HepG2 (cell line): Measurements from ENCODE around the gene GNG7. TPM values are rescaled to one million over a fixed set of nuclear protein-coding genes. Genes with fewer than 3 reads are reported as not detected.
A peak's percentile ranks its signal among the peaks of the same experiment; 100 is the strongest.

Experiments used
- ATAC-seq: fragments of 200-7000 bp; cut with Tn5 transposase; 3 replicates; pipeline ENCODE4 v1.9.1; 2020; ENCODE audit warnings: mild to moderate bottlenecking, moderate library complexity
- BruUV-seq: library from RNA; stranded (reverse); fragments of 400-500 nt; replicated peaks from 2 replicates; lab custom pipeline; 2021; lab: Mats Ljungman, UMichigan
- CTCF ChIA-PET: fragments of 300-600 bp; formaldehyde crosslinking; extraction: SDS; loops from one replicate; lab custom pipeline; 2021; ENCODE audit warnings: low total read pairs, inconsistent platforms, low intra/inter-chr PET ratio; lab: Yijun Ruan, JAX
- POLR2A ChIA-PET: fragments of 350-600 bp; sonication (Branson Sonifier 250); formaldehyde crosslinking; loops from one replicate; lab custom pipeline; 2020; ENCODE audit warnings: antibody characterized with exemption, inconsistent platforms; lab: Yijun Ruan, JAX
- DNase-seq: peaks from one replicate; pipeline ENCODE4 v3.0.0-alpha.2; 2015; ENCODE audit warnings: low spot score
- FAIRE-seq: peaks from 3 replicates; lab custom pipeline; 2011; peaks lifted over from hg19 to GRCh38; lab: Jason Lieb, UNC
- H2AFZ ChIP-seq: one replicate; pipeline ENCODE4 v1.6.1; 2011; ENCODE audit warnings: low read length, inconsistent platforms
- H3K27ac ChIP-seq: fragments of 300-600 bp; 3 replicates; pipeline ENCODE4 v1.8.0; 2011; ENCODE audit warnings: mixed run types, mild to moderate bottlenecking, mixed read lengths, low read length, inconsistent platforms; ENCODE audit not compliant: insufficient read depth; ENCODE audit errors: extremely low read length
- H3K27me3 ChIP-seq, 2 experiments: fragments of 200-600 bp in 1 of 2; 2 replicates in 1 of 2; 3 replicates in 1 of 2; pipeline versions ENCODE4 v1.6.0 to v1.8.0; 2011; ENCODE audit warnings: low read length in 2 of 2, mild to moderate bottlenecking in 2 of 2, moderate library complexity in 2 of 2, inconsistent platforms in 1 of 2; ENCODE audit not compliant: insufficient read depth in 2 of 2, control insufficient read depth in 1 of 2
- H3K36me3 ChIP-seq, 2 experiments: fragments of 200-600 bp in 1 of 2; replicated peaks in 1 of 2; 2 replicates in 1 of 2; 3 replicates in 1 of 2; pipeline versions ENCODE4 v1.5.1 to v1.8.0; 2011; ENCODE audit warnings: low read length in 2 of 2, inconsistent platforms in 1 of 2; ENCODE audit not compliant: insufficient read depth in 2 of 2, control insufficient read depth in 1 of 2
- H3K4me1 ChIP-seq: 2 replicates; pipeline ENCODE4 v1.5.1; 2012; ENCODE audit warnings: low read length, inconsistent platforms; ENCODE audit not compliant: insufficient read depth
- H3K4me2 ChIP-seq: 2 replicates; pipeline ENCODE4 v1.6.0; 2011; ENCODE audit warnings: low read depth, low read length, inconsistent platforms
- H3K4me3 ChIP-seq, 3 experiments: fragments of 200-600 bp in 1 of 3; sonication (generic), shearing (Covaris generic) in 1 of 3; replicated peaks in 1 of 3; 2 replicates each; pipeline ENCODE4 v1.5.1; 2011 to 2016; ENCODE audit warnings: low read length in 3 of 3, inconsistent platforms in 2 of 3, low read depth in 2 of 3, mild to moderate bottlenecking in 2 of 3, control low read depth in 1 of 3, mixed read lengths in 1 of 3; ENCODE audit not compliant: insufficient read depth in 1 of 3
- H3K79me2 ChIP-seq: one replicate; pipeline ENCODE4 v1.6.1; 2011; ENCODE audit warnings: low read length, inconsistent platforms; ENCODE audit not compliant: insufficient read depth
- H3K9ac ChIP-seq: 2 replicates; pipeline ENCODE4 v1.6.0; 2011; ENCODE audit warnings: mild to moderate bottlenecking, low read depth, low read length, inconsistent platforms; ENCODE audit not compliant: insufficient read depth
- H3K9me3 ChIP-seq: 2 replicates; pipeline ENCODE4 v1.5.1; 2012; ENCODE audit warnings: mild to moderate bottlenecking, low read length
- H4K20me1 ChIP-seq: 2 replicates; pipeline ENCODE4 v1.6.0; 2011; ENCODE audit warnings: inconsistent platforms, mild to moderate bottlenecking, low read length, moderate library complexity; ENCODE audit not compliant: insufficient read depth
- CBX2 ChIP-seq, 2 experiments: fragments of 200-600 bp in 1 of 2; sonication (generic); formaldehyde crosslinking in 1 of 2; IDR thresholded peaks; 2 replicates each; pipeline versions ENCODE4 v1.7.0 to v1.8.1; 2018 to 2022; ENCODE audit warnings: low read depth in 2 of 2, low read length in 1 of 2, mild to moderate bottlenecking in 1 of 2, missing genetic modification reagents in 1 of 2
- DZIP1 ChIP-seq: sonication (generic); formaldehyde crosslinking; IDR thresholded peaks from 2 replicates; pipeline ENCODE4 v1.5.0; 2020; ENCODE audit warnings: mild to moderate bottlenecking, missing genetic modification reagents
- GTF3A ChIP-seq: sonication (generic); formaldehyde crosslinking; conservative IDR thresholded peaks from 2 replicates; pipeline ENCODE4 v1.4.0; 2020; ENCODE audit warnings: mild to moderate bottlenecking, missing genetic modification reagents
- SMAD9 ChIP-seq: sonication (generic); formaldehyde crosslinking; IDR thresholded peaks from 2 replicates; pipeline ENCODE4 v1.5.1; 2020; ENCODE audit warnings: mild to moderate bottlenecking, missing genetic modification reagents
- SNAI1 ChIP-seq: sonication (generic); formaldehyde crosslinking; IDR thresholded peaks from 2 replicates; pipeline ENCODE4 v1.5.0; 2020; ENCODE audit warnings: mild to moderate bottlenecking, missing genetic modification reagents, borderline replicate concordance
- ZNF275 ChIP-seq: sonication (generic); formaldehyde crosslinking; IDR thresholded peaks from 2 replicates; pipeline ENCODE4 v1.8.0; 2022; ENCODE audit warnings: missing genetic modification reagents, mild to moderate bottlenecking, inconsistent platforms, borderline replicate concordance
- ZNF326 ChIP-seq: sonication (generic); formaldehyde crosslinking; IDR thresholded peaks from 2 replicates; pipeline ENCODE4 v1.4.0; 2020; ENCODE audit warnings: missing genetic modification reagents, borderline replicate concordance
- ZNF44 ChIP-seq: sonication (generic); formaldehyde crosslinking; IDR thresholded peaks from 2 replicates; pipeline ENCODE4 v1.5.1; 2020; ENCODE audit warnings: mild to moderate bottlenecking, missing genetic modification reagents
- ZNF446 ChIP-seq: sonication (generic); formaldehyde crosslinking; IDR thresholded peaks from 2 replicates; pipeline ENCODE4 v1.5.0; 2020; ENCODE audit warnings: mild to moderate bottlenecking, missing genetic modification reagents
- ZNF543 ChIP-seq: sonication (generic); formaldehyde crosslinking; IDR thresholded peaks from 2 replicates; pipeline ENCODE4 v1.4.0; 2020; ENCODE audit warnings: mild to moderate bottlenecking, missing genetic modification reagents
- ZNF563 ChIP-seq: sonication (generic); formaldehyde crosslinking; IDR thresholded peaks from 2 replicates; pipeline ENCODE4 v1.8.0; 2022; ENCODE audit warnings: mild to moderate bottlenecking, moderate library complexity, missing genetic modification reagents
- ZNF652 ChIP-seq: IDR thresholded peaks from 2 replicates; pipeline ENCODE4 v1.6.1; 2016; ENCODE audit warnings: low read depth, borderline replicate concordance
- WGBS: methylation state at CpG from one replicate; pipeline ENCODE4 v1.1.6; 2017; ENCODE audit warnings: low lambda C conversion rate; 5-methylcytosine and 5-hydroxymethylcytosine counted together
- in situ Hi-C: cut with HindIII; loops from 2 replicates; pipeline ENCODE4 v1.10.0; 2017; ENCODE audit warnings: low pct_unique_long_range_greater_than_20kb; ENCODE audit not compliant: extremely low pct_ligation_motif_present
- intact Hi-C: fragments of 100-400 bp; cut with micrococcal nuclease; formaldehyde crosslinking; loops from one replicate; pipeline ENCODE4 v1.10.0; 2022; ENCODE audit not compliant: unreplicated experiment
- polyA plus RNA-seq, 8 experiments: library from polyadenylated mRNA; depleted of rRNA in 3 of 8; stranded (reverse) in 7 of 8; unstranded in 1 of 8; fragments of >200 nt; fragmentation: Illumina TruSeq in 4 of 8; extraction: Trizol in 4 of 8; gene quantifications; 2 replicates each; pipeline versions ENCODE4 v1.2.1 to v1.2.3, GENCODE V29; 2011 to 2016; ENCODE audit warnings: low read depth in 4 of 8, missing spikeins in 1 of 8, mixed read lengths in 1 of 8; ENCODE audit not compliant: insufficient read depth in 1 of 8
- total RNA-seq, 5 experiments: library from RNA; depleted of rRNA; stranded (reverse); fragments of >200 nt; fragmentation: Illumina TruSeq; extraction: Trizol; gene quantifications; 2 replicates each; pipeline ENCODE4 v1.2.3, GENCODE V29; 2016; ENCODE audit warnings: low read depth in 1 of 5
- TF ChIP-seq, protein P1 (sequence below): sonication (generic); formaldehyde crosslinking; IDR thresholded peaks from 2 replicates; pipeline ENCODE4 v1.8.1; 2023; ENCODE audit warnings: mild to moderate bottlenecking, missing genetic modification reagents
- TF ChIP-seq, protein P2 (sequence below): sonication (generic); formaldehyde crosslinking; IDR thresholded peaks from 2 replicates; pipeline ENCODE4 v1.8.0; 2023; ENCODE audit warnings: mild to moderate bottlenecking, missing genetic modification reagents
- TF ChIP-seq, protein P3 (sequence below): sonication (generic); formaldehyde crosslinking; IDR thresholded peaks from 2 replicates; pipeline ENCODE4 v1.4.0; 2020; ENCODE audit warnings: missing genetic modification reagents

The GNG7 gene
- total and polyA plus RNA-seq, 2 of the 13 experiments (the other 11 are each of a cell fraction or from before 2014, with no cell fraction given): 1.4 to 3.3 TPM

DNA sequence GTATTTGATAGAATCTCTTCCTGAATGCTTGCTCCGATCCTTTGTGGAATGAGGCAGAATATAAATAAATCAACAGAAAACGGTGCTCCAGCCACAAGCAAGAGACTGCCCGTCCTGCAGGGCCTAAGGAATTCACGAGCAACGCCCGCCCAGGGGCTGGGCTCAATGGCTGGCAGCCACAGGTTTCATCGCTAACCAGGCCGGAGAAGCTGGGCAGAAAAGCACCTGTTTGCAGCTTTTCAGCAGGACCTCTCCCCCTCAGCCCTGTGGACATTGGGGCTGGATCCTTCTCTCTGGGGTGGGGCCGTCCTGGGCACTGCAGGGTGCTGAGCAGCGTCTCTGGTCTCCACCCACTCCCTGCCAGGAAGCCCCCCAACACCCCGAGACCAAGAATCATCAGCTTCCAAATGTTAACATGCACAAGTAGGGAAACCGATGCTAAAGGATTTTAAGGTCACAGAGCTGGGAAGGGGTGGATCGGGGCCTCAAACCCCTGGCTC lies 124.1 kb downstream of the GNG7 start:
- peaks cover 54% of the 10 kb centered on the region for H3K4me1 ChIP-seq
- FAIRE-seq: no peak
- H3K27me3 ChIP-seq: no peaks in the 10 kb centered on the region
- no peaks in the 10 kb centered on the region for H4K20me1 ChIP-seq
- H3K9ac ChIP-seq: peak overlapping the region; percentile 78
- in situ Hi-C loops (no loop called here), intact Hi-C loops (loop anchor here (5.0 kb wide), 1 partner anchor 51 kb away; no protein-coding TSS in a partner anchor)
- no peaks in the 10 kb centered on the region for H3K79me2 ChIP-seq
- peaks cover 9% of the 10 kb centered on the region; the same call in 1 of the 2 replicates for H3K9me3 ChIP-seq
- BruUV-seq: TSS peak; percentile 71
- no peak for DNase-seq
- H3K36me3 ChIP-seq: no peaks in the 10 kb centered on the region; a peak in 1 of 5 replicates
- H3K4me2 ChIP-seq: peak overlapping the region; percentile 91
- peak; percentile 26 for ATAC-seq
- H2AFZ ChIP-seq: no peak overlapping the region
- WGBS: 6% methylated on average over 11 of the region's 13 CpGs
- peak overlapping the region; percentile 91 for H3K27ac ChIP-seq
- POLR2A ChIA-PET: interaction anchor here (0.7 to 4.7 kb wide), 21 partner anchors 10 to 186 kb away, joined by 3 to 192 read pairs (median 5); partner anchors contain the start of genes GADD45B, LMNB2 and TIMM13
- CTCF ChIA-PET: interaction anchor here (0.9 to 3.1 kb wide), 2 partner anchors 35 to 104 kb away, joined by 3 to 23 read pairs; no protein-coding TSS in a partner anchor
- H3K4me3 ChIP-seq: peak overlapping the region; percentile 54 to 71 (median 61)
- no peak for TF ChIP-seq SNAI1
- no peak for TF ChIP-seq ZNF326
- TF ChIP-seq ZNF652 (CRISPR knock-in tag): no peak
- TF ChIP-seq, protein P1, sequence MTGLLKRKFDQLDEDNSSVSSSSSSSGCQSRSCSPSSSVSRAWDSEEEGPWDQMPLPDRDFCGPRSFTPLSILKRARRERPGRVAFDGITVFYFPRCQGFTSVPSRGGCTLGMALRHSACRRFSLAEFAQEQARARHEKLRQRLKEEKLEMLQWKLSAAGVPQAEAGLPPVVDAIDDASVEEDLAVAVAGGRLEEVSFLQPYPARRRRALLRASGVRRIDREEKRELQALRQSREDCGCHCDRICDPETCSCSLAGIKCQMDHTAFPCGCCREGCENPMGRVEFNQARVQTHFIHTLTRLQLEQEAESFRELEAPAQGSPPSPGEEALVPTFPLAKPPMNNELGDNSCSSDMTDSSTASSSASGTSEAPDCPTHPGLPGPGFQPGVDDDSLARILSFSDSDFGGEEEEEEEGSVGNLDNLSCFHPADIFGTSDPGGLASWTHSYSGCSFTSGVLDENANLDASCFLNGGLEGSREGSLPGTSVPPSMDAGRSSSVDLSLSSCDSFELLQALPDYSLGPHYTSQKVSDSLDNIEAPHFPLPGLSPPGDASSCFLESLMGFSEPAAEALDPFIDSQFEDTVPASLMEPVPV: no peak
- 0 out of 2 replicates have a peak, but pooled peaks have one; percentile 3 for TF ChIP-seq GTF3A (CRISPR knock-in tag)
- 0 out of 2 replicates have a peak, but pooled peaks have one; percentile 2 for TF ChIP-seq ZNF543 (CRISPR knock-in tag)
- 0 out of 2 replicates have a peak, but pooled peaks have one; percentile 39 for TF ChIP-seq DZIP1 (CRISPR knock-in tag)
- TF ChIP-seq, protein P2, sequence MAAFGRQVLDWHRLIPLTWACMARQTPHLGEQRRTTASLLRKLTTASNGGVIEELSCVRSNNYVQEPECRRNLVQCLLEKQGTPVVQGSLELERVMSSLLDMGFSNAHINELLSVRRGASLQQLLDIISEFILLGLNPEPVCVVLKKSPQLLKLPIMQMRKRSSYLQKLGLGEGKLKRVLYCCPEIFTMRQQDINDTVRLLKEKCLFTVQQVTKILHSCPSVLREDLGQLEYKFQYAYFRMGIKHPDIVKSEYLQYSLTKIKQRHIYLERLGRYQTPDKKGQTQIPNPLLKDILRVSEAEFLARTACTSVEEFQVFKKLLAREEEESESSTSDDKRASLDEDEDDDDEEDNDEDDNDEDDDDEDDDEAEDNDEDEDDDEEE (CRISPR knock-in tag): 0 out of 2 replicates have a peak, but pooled peaks have one; percentile 7
- 0 out of 2 replicates have a peak, but pooled peaks have one; percentile 4 for TF ChIP-seq ZNF275 (CRISPR knock-in tag)
- no peak for TF ChIP-seq ZNF44 (CRISPR knock-in tag)
- TF ChIP-seq CBX2 (IDR thresholded peaks at IDR 0.05; ENCODE audit: low read depth, low read length): no peak
- TF ChIP-seq CBX2 (CRISPR knock-in tag; IDR thresholded peaks at IDR 0.05; ENCODE audit: low read depth): no peak
- TF ChIP-seq ZNF446 (CRISPR knock-in tag): peak; percentile 15; the same call in 1 of the 2 replicates
- TF ChIP-seq, protein P3, sequence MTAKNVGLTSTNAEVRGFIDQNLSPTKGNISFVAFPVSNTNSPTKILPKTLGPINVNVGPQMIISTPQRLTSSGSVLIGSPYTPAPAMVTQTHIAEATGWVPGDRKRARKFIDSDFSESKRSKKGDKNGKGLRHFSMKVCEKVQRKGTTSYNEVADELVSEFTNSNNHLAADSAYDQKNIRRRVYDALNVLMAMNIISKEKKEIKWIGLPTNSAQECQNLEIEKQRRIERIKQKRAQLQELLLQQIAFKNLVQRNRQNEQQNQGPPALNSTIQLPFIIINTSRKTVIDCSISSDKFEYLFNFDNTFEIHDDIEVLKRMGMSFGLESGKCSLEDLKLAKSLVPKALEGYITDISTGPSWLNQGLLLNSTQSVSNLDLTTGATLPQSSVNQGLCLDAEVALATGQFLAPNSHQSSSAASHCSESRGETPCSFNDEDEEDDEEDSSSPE (CRISPR knock-in tag): no peak
- no peak for TF ChIP-seq SMAD9
- TF ChIP-seq ZNF563 (CRISPR knock-in tag): 0 out of 2 replicates have a peak, but pooled peaks have one; percentile 9
